ENCODE measurements around the gene PRKCE. TPM values are rescaled to one million over a fixed set of nuclear protein-coding genes. Genes with fewer than 3 reads are reported as not detected.
"Not testable (repeated sequence)": the region's sequence is repeated elsewhere in the genome, so short reads cannot be mapped to it uniquely, and the experiment has no call there.

The PRKCE gene
- total RNA-seq, 1 donor from 2014 or later = 18.4 TPM

DNA sequence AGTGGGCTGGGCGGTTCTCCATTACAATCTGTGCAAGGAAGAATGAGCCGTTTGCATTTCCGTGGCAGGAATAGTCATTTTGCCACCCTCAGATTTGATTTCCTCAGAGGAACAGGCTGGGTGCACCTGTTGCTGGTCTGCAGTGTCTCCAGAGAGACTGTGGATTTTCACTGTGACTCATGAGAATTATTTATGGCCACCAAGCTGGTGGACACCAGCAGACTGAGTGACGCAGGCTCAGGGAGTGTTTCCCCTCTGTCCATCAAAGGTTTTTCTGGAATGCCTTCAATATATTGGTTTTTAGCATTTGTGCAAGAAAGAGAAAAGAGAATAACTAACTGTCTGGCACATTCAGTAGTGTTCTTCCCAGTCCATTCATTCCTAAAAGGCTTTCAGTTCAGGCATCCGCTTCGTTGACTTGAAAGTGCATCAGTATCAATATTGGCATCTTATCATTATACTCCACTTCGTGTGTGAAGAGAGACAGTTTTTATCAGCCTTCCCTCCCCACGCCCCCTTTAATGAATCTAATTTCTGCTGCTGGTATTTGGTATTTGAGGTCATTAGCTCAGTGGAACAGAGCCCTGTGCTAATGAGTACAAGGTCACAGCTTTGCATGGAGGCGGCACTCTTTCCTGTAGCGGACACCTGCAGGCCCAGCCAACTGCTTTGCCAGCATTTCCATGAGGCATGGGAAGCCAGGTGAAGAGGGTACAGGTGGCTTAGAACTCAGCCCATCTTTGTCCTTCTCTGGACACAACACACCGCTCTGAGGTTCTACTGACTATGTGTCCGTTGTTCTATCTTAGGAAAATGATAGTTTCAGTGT is 39.9 kb downstream of the PRKCE start:
- Mint-ChIP-seq H3K36me3 (no peaks in the 10 kb centered on the region), H3K9me3 (no peaks in the 10 kb centered on the region), H3K4me3 (no peak overlapping the region), H3K4me1 (peaks cover 19% of the 10 kb centered on the region), H3K27ac (no peak overlapping the region), H3K27me3 (ENCODE audit: low read depth) (no peaks in the 10 kb centered on the region)
- no peak for DNase-seq (ENCODE audit: low spot score in 2 of 2, unreplicated experiment in 2 of 2)
- TF ChIP-seq, protein P1, sequence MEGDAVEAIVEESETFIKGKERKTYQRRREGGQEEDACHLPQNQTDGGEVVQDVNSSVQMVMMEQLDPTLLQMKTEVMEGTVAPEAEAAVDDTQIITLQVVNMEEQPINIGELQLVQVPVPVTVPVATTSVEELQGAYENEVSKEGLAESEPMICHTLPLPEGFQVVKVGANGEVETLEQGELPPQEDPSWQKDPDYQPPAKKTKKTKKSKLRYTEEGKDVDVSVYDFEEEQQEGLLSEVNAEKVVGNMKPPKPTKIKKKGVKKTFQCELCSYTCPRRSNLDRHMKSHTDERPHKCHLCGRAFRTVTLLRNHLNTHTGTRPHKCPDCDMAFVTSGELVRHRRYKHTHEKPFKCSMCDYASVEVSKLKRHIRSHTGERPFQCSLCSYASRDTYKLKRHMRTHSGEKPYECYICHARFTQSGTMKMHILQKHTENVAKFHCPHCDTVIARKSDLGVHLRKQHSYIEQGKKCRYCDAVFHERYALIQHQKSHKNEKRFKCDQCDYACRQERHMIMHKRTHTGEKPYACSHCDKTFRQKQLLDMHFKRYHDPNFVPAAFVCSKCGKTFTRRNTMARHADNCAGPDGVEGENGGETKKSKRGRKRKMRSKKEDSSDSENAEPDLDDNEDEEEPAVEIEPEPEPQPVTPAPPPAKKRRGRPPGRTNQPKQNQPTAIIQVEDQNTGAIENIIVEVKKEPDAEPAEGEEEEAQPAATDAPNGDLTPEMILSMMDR (IDR thresholded peaks at IDR 0.05; ENCODE audit: unreplicated experiment) = no peak

DNA sequence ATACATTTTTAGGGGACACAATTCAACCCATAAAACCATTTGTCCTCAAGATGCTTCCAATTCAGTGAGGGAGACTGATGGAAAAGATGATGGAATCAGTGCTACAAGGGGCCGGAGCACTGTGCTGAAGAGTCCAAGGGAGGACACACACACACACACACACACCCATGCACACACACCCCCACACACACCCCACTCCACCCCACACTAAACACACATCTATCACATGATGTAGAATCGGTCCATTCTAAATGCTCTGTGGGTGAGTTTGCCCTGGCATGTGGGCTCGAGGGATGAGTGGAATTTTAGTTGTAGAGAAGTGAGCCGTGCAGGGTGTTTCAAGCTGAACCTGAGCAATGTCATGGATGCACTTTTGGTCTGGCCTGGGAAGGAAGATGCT is 41.1 kb downstream of the PRKCE start:
- H3K27ac Mint-ChIP-seq = no peak overlapping the region
- H3K9me3 Mint-ChIP-seq = no peaks in the 10 kb centered on the region
- no peak overlapping the region for H3K4me3 Mint-ChIP-seq
- TF ChIP-seq, protein P1 (IDR thresholded peaks at IDR 0.05; ENCODE audit: unreplicated experiment) = no peak
- no peaks in the 10 kb centered on the region for H3K27me3 Mint-ChIP-seq (ENCODE audit: low read depth)
- H3K4me1 Mint-ChIP-seq = peaks cover 19% of the 10 kb centered on the region
- DNase-seq (ENCODE audit: low spot score in 2 of 2, unreplicated experiment in 2 of 2) = no peak
- H3K36me3 Mint-ChIP-seq = no peaks in the 10 kb centered on the region

DNA sequence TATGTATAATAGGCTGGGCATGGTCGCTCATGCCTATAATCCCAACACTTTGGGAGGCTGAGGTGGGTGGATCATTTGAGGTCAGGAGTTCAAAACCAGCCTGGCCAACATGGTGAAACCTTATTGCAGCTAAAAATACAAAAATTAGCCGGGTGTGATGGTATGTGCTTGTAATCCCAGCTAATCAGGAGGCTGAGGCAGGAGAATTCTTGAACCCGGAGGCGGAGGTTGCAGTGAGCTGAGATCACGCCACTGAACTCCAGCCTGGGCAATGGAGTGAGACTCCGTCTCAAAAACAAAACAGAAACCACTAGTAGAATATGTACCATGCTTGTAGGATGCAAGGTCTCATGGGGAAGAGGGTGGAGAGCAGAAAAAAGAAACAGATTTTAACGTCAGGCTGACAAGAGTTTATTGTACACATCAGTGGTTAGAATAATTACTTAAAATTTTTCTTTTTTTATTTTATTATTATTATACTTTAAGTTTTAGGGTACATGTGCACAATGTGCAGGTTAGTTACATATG is 44.1 kb downstream of the PRKCE start:
- not testable (repeated sequence) for H3K9me3 Mint-ChIP-seq; H3K36me3 Mint-ChIP-seq; H3K27ac Mint-ChIP-seq; H3K4me3 Mint-ChIP-seq; H3K27me3 Mint-ChIP-seq (ENCODE audit: low read depth); DNase-seq (ENCODE audit: low spot score in 2 of 2, unreplicated experiment in 2 of 2)
- peaks cover 24% of the 10 kb centered on the region for H3K4me1 Mint-ChIP-seq

DNA sequence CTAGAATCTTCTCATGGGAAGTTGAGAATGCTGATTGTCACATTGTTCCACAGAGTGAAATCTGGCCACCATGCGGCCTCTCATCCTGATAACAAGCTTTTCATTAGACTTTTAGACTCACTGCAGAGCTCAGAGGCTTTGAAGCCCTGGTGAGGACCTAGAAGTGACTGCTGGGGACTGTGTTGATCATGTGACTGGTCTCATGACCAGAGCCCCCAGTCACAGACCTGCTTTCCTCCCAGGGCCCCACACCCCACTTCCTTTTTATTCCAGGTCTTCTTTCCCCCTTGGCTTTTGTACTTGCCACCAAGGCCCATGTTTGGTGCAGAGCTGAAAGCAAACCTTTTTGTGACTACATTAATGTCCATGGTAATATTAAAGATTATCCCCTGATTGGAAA is 45.2 kb downstream of the PRKCE start:
- H3K4me3 Mint-ChIP-seq = no peak overlapping the region

DNA sequence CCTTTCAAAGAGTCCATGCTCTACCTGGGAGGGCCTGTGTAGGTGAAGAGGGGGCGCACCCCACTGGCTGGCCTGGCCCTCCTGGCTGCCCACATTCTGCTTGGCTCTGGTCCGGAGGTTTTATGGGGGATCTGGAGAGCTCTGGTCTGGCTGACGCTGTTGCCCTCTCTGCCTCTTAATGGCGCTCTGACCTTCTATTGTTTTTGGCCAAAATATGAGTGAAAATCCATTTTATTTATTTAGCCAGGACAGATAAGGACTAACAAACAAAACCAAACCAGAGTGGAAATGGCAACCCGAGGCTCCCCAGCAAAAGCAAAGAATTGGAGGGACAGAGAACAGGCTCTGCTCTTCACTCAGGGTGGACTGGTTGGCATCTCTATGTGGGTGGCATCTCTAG is 45.7 kb downstream of the PRKCE start:
- Mint-ChIP-seq H3K27me3 (ENCODE audit: low read depth) (no peaks in the 10 kb centered on the region), H3K27ac (no peak overlapping the region), H3K36me3 (no peaks in the 10 kb centered on the region), H3K4me1 (peaks cover 21% of the 10 kb centered on the region), H3K4me3 (no peak overlapping the region), H3K9me3 (no peaks in the 10 kb centered on the region)
- DNase-seq (ENCODE audit: low spot score in 2 of 2, unreplicated experiment in 2 of 2) = no peak
- TF ChIP-seq, protein P1 (IDR thresholded peaks at IDR 0.05; ENCODE audit: unreplicated experiment) = no peak

More for the DNA sequence above, 45.2 kb downstream of the PRKCE start:
- TF ChIP-seq, protein P1 (IDR thresholded peaks at IDR 0.05; ENCODE audit: unreplicated experiment) = no peak
- no peaks in the 10 kb centered on the region for H3K9me3 Mint-ChIP-seq
- no peak for DNase-seq (ENCODE audit: low spot score in 2 of 2, unreplicated experiment in 2 of 2)
- no peaks in the 10 kb centered on the region for H3K27me3 Mint-ChIP-seq (ENCODE audit: low read depth)
- peaks cover 22% of the 10 kb centered on the region for H3K4me1 Mint-ChIP-seq
- no peaks in the 10 kb centered on the region for H3K36me3 Mint-ChIP-seq
- no peak overlapping the region for H3K27ac Mint-ChIP-seq

DNA sequence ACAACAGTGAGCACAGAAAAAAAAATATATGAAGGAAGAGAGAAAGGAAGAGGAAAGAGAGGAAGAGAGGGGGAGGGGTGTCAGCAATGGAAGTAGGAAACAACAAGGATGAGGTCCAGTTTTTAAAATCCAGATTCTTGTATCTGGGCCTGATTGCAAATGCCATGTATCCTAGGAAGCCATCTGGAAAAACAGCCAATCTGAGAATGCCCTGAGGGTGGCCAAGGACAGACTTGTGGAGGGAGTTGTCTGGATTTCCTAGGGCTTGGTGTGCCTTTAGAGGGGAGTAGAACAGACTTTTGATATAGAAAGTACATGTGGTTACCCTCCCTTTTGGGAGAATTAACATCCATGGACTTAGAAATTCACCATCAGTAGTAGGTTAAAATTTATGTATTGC is 47.1 kb downstream of the PRKCE start:
- TF ChIP-seq, protein P1 (IDR thresholded peaks at IDR 0.05; ENCODE audit: unreplicated experiment) = no peak
- H3K36me3 Mint-ChIP-seq = no peaks in the 10 kb centered on the region
- DNase-seq (ENCODE audit: low spot score in 2 of 2, unreplicated experiment in 2 of 2) = no peak
- H3K4me1 Mint-ChIP-seq = peaks cover 20% of the 10 kb centered on the region
- no peak overlapping the region for H3K4me3 Mint-ChIP-seq
- H3K27ac Mint-ChIP-seq = no peak overlapping the region
- H3K9me3 Mint-ChIP-seq = no peaks in the 10 kb centered on the region
- H3K27me3 Mint-ChIP-seq (ENCODE audit: low read depth) = no peaks in the 10 kb centered on the region

All from mesothelial cell of epicardium (in vitro differentiated cells).